T-helper 1 cell treated with Interleukin-12 subunit alpha and Interleukin-12 subunit beta and Interleukin-4 antibody, amounts not matched to agents 30 μg/mL and 1 μg/mL, for 36 hours (primary cell): ENCODE results near the gene APBB2.
"Not testable (repeated sequence)": the region's sequence is repeated elsewhere in the genome, so short reads cannot be mapped to it uniquely, and the experiment has no call there.

Experiments used
- H3K27ac Mint-ChIP-seq: one replicate; pipeline ENCODE4 v1.8.0; 2021; ENCODE audit warnings: mild to moderate bottlenecking, mixed read lengths
- H3K27me3 Mint-ChIP-seq: one replicate; pipeline ENCODE4 v1.8.0; 2021; ENCODE audit warnings: low read depth, mixed read lengths
- H3K36me3 Mint-ChIP-seq: one replicate; pipeline ENCODE4 v1.8.0; 2021; ENCODE audit warnings: low read depth, mixed read lengths
- H3K4me1 Mint-ChIP-seq: one replicate; pipeline ENCODE4 v1.8.0; 2021; ENCODE audit warnings: low read depth, mixed read lengths
- H3K4me3 Mint-ChIP-seq: one replicate; pipeline ENCODE4 v1.8.0; 2021; ENCODE audit warnings: mild to moderate bottlenecking, moderate library complexity, mixed read lengths
- H3K9me3 Mint-ChIP-seq: one replicate; pipeline ENCODE4 v1.8.0; 2021; ENCODE audit warnings: mixed read lengths

The APBB2 gene

DNA sequence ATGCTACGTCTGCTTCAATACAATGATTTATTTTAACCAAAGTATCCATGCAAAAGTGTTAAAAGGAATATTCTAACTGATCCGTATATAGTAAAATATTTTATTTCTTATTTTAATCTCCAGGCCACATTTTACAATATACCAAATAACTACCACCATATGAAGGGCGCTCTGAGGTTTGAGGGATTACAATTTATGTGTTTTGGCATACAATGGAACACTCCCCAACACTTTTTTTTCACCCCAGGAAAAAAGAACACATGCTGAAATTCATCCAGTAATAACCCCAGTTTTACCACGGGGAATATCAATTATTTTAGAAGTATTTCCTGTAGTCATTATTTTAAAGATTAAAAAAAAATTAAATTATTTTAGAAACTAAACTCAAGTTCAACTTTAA is 65.4 kb downstream of the APBB2 start:
- Mint-ChIP-seq H3K27ac (no peak overlapping the region), H3K9me3 (no peaks in the 10 kb centered on the region), H3K36me3 (no peaks in the 10 kb centered on the region), H3K27me3 (no peaks in the 10 kb centered on the region), H3K4me3 (no peak overlapping the region), H3K4me1 (peaks cover 2% of the 10 kb centered on the region)

GRCh38 chr4:41148292-41148691 is 66.0 kb downstream of the APBB2 start:
- peaks cover 2% of the 10 kb centered on the region for H3K4me1 Mint-ChIP-seq
- H3K36me3 Mint-ChIP-seq = no peaks in the 10 kb centered on the region
- no peak overlapping the region for H3K27ac Mint-ChIP-seq
- H3K4me3 Mint-ChIP-seq = no peak overlapping the region
- no peaks in the 10 kb centered on the region for H3K9me3 Mint-ChIP-seq
- H3K27me3 Mint-ChIP-seq = no peaks in the 10 kb centered on the region

DNA sequence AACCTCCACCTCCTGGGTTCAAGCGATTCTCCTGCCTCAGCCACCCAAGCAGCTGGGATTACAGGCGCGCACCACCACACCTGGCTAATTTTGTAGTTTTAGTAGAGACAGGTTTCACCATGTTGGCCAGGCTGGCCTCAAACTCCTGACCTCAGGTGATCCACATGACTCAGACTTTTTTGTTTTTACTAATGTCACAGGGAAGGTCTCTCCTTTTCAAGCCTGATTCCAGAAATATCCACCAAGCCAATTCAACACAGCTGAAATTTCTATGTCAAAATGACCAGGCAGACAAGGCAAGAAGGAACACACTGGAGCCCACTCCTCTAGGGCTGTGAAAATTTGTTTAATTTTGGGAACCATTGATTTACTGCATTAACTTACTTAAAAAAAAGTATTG is 66.8 kb downstream of the APBB2 start:
- H3K4me3 Mint-ChIP-seq, H3K27me3 Mint-ChIP-seq, H3K9me3 Mint-ChIP-seq, H3K27ac Mint-ChIP-seq, H3K4me1 Mint-ChIP-seq, H3K36me3 Mint-ChIP-seq: not testable (repeated sequence)

- no peak overlapping the region for H3K27ac Mint-ChIP-seq
- H3K4me1 Mint-ChIP-seq = peaks cover 2% of the 10 kb centered on the region
- no peaks in the 10 kb centered on the region for H3K27me3 Mint-ChIP-seq
- H3K4me3 Mint-ChIP-seq = no peak overlapping the region
- no peaks in the 10 kb centered on the region for H3K9me3 Mint-ChIP-seq
- H3K36me3 Mint-ChIP-seq = no peaks in the 10 kb centered on the region
These were observed 67.4 kb downstream of the APBB2 start for GRCh38 chr4:41146716-41147506.

- Mint-ChIP-seq H3K9me3 (no peaks in the 10 kb centered on the region), H3K27ac (no peak overlapping the region), H3K27me3 (no peaks in the 10 kb centered on the region), H3K36me3 (no peaks in the 10 kb centered on the region), H3K4me3 (no peak overlapping the region), H3K4me1 (peaks cover 2% of the 10 kb centered on the region)
These were observed 68.1 kb downstream of the APBB2 start for GRCh38 chr4:41146196-41146595.

DNA sequence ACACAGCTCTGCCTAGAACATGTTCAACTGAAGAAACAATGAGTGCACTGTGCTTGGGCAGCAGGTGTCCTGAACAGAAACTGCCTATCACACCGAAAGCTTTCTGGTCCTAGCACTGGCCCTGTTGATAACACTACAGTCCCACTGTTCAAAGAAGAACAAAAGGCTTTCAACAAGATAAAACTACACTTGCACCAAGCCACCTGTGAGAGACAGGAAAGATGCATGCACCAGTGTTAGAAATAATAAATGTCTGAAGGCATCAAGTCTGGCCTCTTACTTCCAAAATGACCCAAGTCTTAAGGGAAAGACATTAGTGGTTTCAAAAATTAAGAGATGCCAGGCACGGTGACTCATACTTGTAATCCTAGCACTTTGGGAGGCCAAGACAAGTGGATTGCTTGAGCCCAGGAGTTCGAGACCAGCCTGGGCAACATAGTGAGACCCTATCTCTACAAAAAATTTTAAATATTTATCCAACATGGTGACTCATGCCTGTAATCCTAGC is 68.7 kb downstream of the APBB2 start:
- H3K4me1 Mint-ChIP-seq = peaks cover 2% of the 10 kb centered on the region

DNA sequence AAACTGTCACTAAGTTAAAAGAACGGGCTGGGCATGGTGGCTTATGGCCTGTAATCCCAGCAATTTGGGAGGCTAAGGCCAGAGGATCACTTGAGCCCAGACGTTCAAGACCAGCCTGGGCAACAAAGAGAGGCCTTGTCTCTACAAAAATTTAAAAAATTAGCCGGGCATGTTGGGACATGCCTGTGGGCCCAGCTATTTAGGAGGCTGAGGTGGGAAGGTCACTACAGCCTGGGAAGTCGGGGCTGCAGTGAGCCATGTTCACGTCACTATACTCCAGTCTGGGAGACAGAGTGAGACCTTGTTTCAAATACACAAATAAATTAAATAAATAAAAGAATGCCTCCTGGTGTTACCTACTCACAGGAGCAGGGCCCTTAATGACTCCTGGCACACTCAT is 69.5 kb downstream of the APBB2 start:
- Mint-ChIP-seq H3K4me1 (peaks cover 2% of the 10 kb centered on the region), H3K27me3 (no peaks in the 10 kb centered on the region), H3K9me3 (no peaks in the 10 kb centered on the region), H3K36me3 (no peaks in the 10 kb centered on the region), H3K4me3 (no peak overlapping the region), H3K27ac (no peak overlapping the region)

More for the DNA sequence above, 68.7 kb downstream of the APBB2 start:
- Mint-ChIP-seq H3K36me3 (no peaks in the 10 kb centered on the region), H3K27me3 (no peaks in the 10 kb centered on the region), H3K4me3 (no peak overlapping the region), H3K9me3 (no peaks in the 10 kb centered on the region), H3K27ac (no peak overlapping the region)

DNA sequence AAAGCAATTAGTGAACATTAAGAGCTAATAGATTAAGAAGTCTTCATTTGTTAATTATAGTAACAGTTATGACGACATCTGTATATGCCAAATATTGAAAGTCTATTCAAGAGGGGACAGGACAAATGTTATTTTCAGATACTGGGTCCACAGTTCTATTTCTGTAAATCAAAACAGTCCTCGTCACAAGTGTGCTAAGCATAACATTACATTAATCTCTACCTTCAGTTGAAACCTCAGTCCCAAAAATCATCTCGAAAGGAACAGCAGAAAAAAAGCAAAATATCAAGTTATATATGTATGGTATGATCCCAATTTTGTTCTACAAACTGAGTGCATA is 70.3 kb downstream of the APBB2 start:
- H3K4me1 Mint-ChIP-seq = peaks cover 2% of the 10 kb centered on the region
- no peak overlapping the region for H3K27ac Mint-ChIP-seq
- no peaks in the 10 kb centered on the region for H3K27me3 Mint-ChIP-seq

DNA sequence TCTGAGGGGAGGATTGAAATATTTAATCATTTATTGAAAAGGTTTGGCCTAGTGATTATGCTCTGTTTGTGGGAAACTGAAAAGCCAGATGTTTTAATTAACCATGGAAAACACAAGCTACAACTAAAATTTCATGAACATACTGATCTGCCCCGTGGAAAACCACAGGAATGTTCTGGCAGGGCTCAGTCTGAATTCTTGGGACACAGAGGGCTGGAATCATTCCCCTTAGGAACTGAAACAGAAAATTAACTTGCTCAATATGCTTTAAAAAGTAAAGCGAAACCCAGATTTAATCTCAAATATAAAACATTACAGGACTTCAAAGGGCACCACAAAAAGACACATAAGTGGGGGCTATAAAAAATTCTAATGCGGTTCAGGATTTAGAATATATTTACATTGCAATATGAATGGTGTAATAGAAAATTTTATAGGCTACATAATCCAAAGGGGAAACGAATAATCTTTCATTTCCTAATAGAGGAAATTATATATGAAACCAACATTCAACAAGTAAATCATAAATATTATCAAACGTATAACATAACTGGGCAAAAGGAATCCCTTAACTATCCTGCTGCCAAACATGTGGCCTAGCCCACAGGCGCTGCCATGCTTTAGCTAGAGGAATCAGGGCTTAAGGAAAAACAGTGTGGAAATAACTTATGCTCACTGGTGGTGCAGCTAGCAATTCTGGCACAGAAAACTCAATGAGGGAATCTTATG is 70.9 kb downstream of the APBB2 start:
- Mint-ChIP-seq H3K9me3 (no peaks in the 10 kb centered on the region), H3K36me3 (no peaks in the 10 kb centered on the region), H3K27ac (no peak overlapping the region), H3K4me3 (no peak overlapping the region), H3K27me3 (no peaks in the 10 kb centered on the region), H3K4me1 (peaks cover 2% of the 10 kb centered on the region)

More for the DNA sequence above, 70.3 kb downstream of the APBB2 start:
- Mint-ChIP-seq H3K36me3 (no peaks in the 10 kb centered on the region), H3K9me3 (no peaks in the 10 kb centered on the region), H3K4me3 (no peak overlapping the region)

DNA sequence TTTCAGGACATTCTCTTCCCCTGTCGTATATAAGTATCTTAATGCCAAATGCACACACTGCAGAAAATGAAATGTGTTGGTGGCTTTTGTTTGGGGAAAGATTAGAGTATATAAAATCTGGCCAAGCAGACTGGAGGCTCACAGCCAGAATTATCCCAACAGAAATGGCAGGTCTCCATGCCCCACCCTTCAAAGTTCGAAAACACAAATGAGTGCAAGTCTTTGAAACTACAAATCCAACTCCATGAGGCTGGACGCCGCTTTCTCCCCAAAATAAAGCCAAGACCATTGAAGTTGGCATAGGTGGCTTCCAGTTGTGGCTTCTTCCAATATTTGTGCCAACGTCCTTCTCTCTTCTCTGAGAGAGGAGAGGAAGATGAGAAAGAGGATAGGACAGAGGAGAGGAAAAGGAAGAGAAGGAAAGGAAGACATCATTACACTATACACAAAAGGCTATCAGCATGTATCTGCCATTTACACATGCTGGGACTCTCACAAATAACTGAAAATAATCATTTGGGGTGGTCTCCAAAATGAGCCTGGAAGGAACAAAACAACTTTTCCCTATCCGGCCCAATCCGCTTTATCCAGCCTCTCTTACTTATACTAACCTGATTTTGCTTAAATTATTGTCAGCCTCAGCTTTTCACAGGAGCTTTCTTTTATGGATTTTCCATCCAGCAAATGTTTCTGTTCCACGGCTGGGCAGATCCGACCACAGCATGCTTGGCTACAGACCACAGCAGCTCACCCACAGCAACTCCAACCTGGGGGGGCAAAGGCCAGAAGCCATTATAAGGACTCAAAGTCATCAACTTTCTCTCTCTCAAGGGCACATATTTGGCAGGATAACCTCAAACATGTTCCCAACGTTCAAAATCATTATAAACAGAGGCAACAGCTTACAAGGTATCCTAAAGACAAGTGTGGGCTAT is 71.7 kb downstream of the APBB2 start:
- H3K4me3 Mint-ChIP-seq = no peak overlapping the region
- H3K27ac Mint-ChIP-seq = no peak overlapping the region
- no peaks in the 10 kb centered on the region for H3K9me3 Mint-ChIP-seq
- peaks cover 2% of the 10 kb centered on the region for H3K4me1 Mint-ChIP-seq
- H3K36me3 Mint-ChIP-seq = no peaks in the 10 kb centered on the region
- H3K27me3 Mint-ChIP-seq = no peaks in the 10 kb centered on the region

DNA sequence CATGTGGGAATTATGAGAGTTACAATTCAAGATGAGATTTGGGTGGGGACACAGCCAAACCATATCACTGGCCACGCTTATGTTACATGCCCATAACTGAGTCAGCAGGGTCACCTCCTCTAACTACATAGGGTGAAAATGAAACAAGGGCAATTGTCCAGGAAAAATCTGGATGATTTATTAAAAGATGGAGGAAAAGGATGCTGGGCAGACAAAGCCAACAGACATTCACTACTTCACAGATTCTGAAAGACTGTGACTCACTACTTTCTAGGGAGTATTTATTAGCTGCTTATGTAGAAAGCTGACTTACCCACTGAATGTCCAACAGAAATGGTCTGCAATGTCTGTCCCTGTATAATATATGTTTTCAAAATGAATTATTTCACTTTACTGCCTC is 72.4 kb downstream of the APBB2 start:
- Mint-ChIP-seq H3K36me3 (no peaks in the 10 kb centered on the region), H3K27me3 (no peaks in the 10 kb centered on the region), H3K4me1 (peaks cover 2% of the 10 kb centered on the region), H3K9me3 (no peaks in the 10 kb centered on the region), H3K27ac (no peak overlapping the region), H3K4me3 (no peak overlapping the region)

GRCh38 chr4:41140410-41140809 is 73.9 kb downstream of the APBB2 start:
- no peaks in the 10 kb centered on the region for H3K9me3 Mint-ChIP-seq
- H3K4me3 Mint-ChIP-seq = no peak overlapping the region
- no peaks in the 10 kb centered on the region for H3K27me3 Mint-ChIP-seq
- H3K27ac Mint-ChIP-seq = no peak overlapping the region
- H3K4me1 Mint-ChIP-seq = no peaks in the 10 kb centered on the region
- H3K36me3 Mint-ChIP-seq = no peaks in the 10 kb centered on the region

- H3K4me3 Mint-ChIP-seq = no peak overlapping the region
- no peaks in the 10 kb centered on the region for H3K4me1 Mint-ChIP-seq
- no peaks in the 10 kb centered on the region for H3K27me3 Mint-ChIP-seq
- H3K27ac Mint-ChIP-seq = no peak overlapping the region
- H3K9me3 Mint-ChIP-seq = no peaks in the 10 kb centered on the region
- no peaks in the 10 kb centered on the region for H3K36me3 Mint-ChIP-seq
These were observed 76.5 kb downstream of the APBB2 start for GRCh38 chr4:41137879-41138278.

DNA sequence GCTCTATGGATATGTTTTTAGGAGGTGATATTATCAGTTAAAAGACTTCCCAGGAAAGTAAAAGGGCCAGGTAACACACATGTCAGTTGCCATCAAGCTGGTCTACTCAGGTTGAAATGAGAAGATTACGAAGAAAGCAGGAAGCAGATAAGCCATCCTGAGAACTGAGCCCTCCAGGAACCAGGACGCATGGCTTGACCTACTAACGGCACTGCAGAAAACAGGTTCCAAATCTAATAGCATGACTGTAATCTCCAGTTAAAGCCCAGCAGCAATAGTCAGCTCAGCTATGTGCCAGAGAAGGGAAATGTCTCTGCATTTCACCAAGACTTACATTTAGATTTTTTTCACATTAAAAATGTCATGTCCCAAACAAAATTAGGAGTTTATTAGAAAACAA is 77.9 kb downstream of the APBB2 start:
- no peaks in the 10 kb centered on the region for H3K36me3 Mint-ChIP-seq
- no peak overlapping the region for H3K27ac Mint-ChIP-seq
- no peak overlapping the region for H3K4me3 Mint-ChIP-seq
- H3K4me1 Mint-ChIP-seq = no peaks in the 10 kb centered on the region
- no peaks in the 10 kb centered on the region for H3K9me3 Mint-ChIP-seq
- H3K27me3 Mint-ChIP-seq = peaks cover 5% of the 10 kb centered on the region
